GM21619 (cell line): ENCODE results near the gene CDC7.
"Not testable (repeated sequence)": the region's sequence is repeated elsewhere in the genome, so short reads cannot be mapped to it uniquely, and the experiment has no call there.

Experiments used
- ATAC-seq: cut with Tn5 transposase; IDR thresholded peaks from one replicate; pipeline ENCODE4 v1.9.1; 2021; ENCODE audit not compliant: unreplicated experiment

Gene CDC7

GRCh38 chr1:91510754-91511153 is 10.1 kb downstream of the CDC7 start:
- ATAC-seq, result no peak

- ATAC-seq, result no peak
Measured at GRCh38 chr1:91511386-91511785, 10.7 kb downstream of the CDC7 start.

- ATAC-seq, result no peak
Measured at GRCh38 chr1:91513160-91513559, 12.5 kb downstream of the CDC7 start.

- no peak for ATAC-seq
Measured at GRCh38 chr1:91513706-91514105, 13.1 kb downstream of the CDC7 start.

- ATAC-seq, result no peak
Measured at GRCh38 chr1:91515994-91516393, 15.3 kb downstream of the CDC7 start.

- not testable (repeated sequence) for ATAC-seq
Measured at GRCh38 chr1:91516605-91517004, 16.0 kb downstream of the CDC7 start.

- not testable (repeated sequence) for ATAC-seq
Measured at GRCh38 chr1:91519167-91519566, 18.5 kb downstream of the CDC7 start.

GRCh38 chr1:91520942-91521507 is 20.4 kb downstream of the CDC7 start:
- ATAC-seq, result no peak

- peak; percentile 99 for ATAC-seq
Measured at GRCh38 chr1:91523482-91523881, 22.8 kb downstream of the CDC7 start.

GRCh38 chr1:91526496-91526895 is 25.8 kb downstream of the CDC7 start:
- no peak for ATAC-seq

GRCh38 chr1:91527266-91527765 is 26.7 kb downstream of the CDC7 start:
- ATAC-seq, result no peak

- no peak for ATAC-seq
Measured at GRCh38 chr1:91527781-91528180, 27.1 kb downstream of the CDC7 start.

- no peak for ATAC-seq
Measured at GRCh38 chr1:91529856-91530255, 29.2 kb downstream of the CDC7 start.

GRCh38 chr1:91533361-91534024 is 32.8 kb downstream of the CDC7 start:
- ATAC-seq, result no peak

- ATAC-seq, result no peak
Measured at GRCh38 chr1:91535441-91535840, 34.8 kb downstream of the CDC7 start.

- no peak for ATAC-seq
Measured at GRCh38 chr1:91537281-91537986, 36.8 kb downstream of the CDC7 start.

GRCh38 chr1:91537987-91538304 is 37.3 kb downstream of the CDC7 start:
- ATAC-seq, result no peak

GRCh38 chr1:91540910-91541309 is 40.3 kb downstream of the CDC7 start:
- ATAC-seq, result no peak

- no peak for ATAC-seq
Measured at GRCh38 chr1:91541918-91542533, 41.4 kb downstream of the CDC7 start.

- ATAC-seq, result no peak
Measured at GRCh38 chr1:91545506-91546300, 45.1 kb downstream of the CDC7 start.

GRCh38 chr1:91546301-91546581 is 45.6 kb downstream of the CDC7 start:
- no peak for ATAC-seq
